SK-N-SH (cell line): ENCODE measurements around the gene SMNDC1. TPM values are rescaled to one million over a fixed set of nuclear protein-coding genes. Genes with fewer than 3 reads are reported as not detected.

Experiments used
- CTCF ChIA-PET: fragments of 300-600, 350-600 bp; formaldehyde crosslinking; extraction: SDS; loops from one replicate; lab custom pipeline; 2021; lab: Yijun Ruan, JAX
- POLR2A ChIA-PET: fragments of 350-600 bp; sonication (Branson Sonifier 250); formaldehyde crosslinking; extraction: SDS; loops from one replicate; lab custom pipeline; 2020; ENCODE audit warnings: antibody characterized with exemption, inconsistent platforms; lab: Yijun Ruan, JAX
- DNase-seq: peaks from one replicate; pipeline ENCODE4 v3.0.0; 2012
- H2AFZ ChIP-seq: fragments of 200-600 bp; sonication (generic); 2 replicates; pipeline ENCODE4 v1.8.1; 2016; ENCODE audit warnings: antibody characterized with exemption, mild to moderate bottlenecking, low read depth
- H3F3A ChIP-seq: fragments of 200-600 bp; sonication (generic); replicated peaks from 2 replicates; pipeline ENCODE3; 2016; ENCODE audit warnings: antibody characterized with exemption, mild to moderate bottlenecking; ENCODE audit not compliant: insufficient read depth
- H3K27ac ChIP-seq, 2 experiments: fragments of 200-500 bp in 1 of 2; fragments of 200-600 bp in 1 of 2; sonication (Bioruptor generic) in 1 of 2; sonication (generic), shearing (Covaris generic) in 1 of 2; 2 replicates each; pipeline versions ENCODE4 v1.5.1 to v1.6.1; 2014 to 2016; ENCODE audit warnings: low read depth in 2 of 2, inconsistent platforms in 1 of 2, low read length in 1 of 2, mild to moderate bottlenecking in 1 of 2, mixed read lengths in 1 of 2
- H3K27me3 ChIP-seq: fragments of 200-600 bp; sonication (generic), shearing (Covaris generic); 2 replicates; pipeline ENCODE4 v1.6.1; 2016; ENCODE audit warnings: mixed run types; ENCODE audit not compliant: insufficient read depth
- H3K36me3 ChIP-seq, 2 experiments: fragments of 200-500 bp in 1 of 2; fragments of 200-600 bp in 1 of 2; sonication (Bioruptor generic) in 1 of 2; sonication (generic) in 1 of 2; replicated peaks in 1 of 2; 2 replicates each; pipeline versions ENCODE3 to v1.5.1; 2014 to 2016; ENCODE audit warnings: low read length in 1 of 2, mild to moderate bottlenecking in 1 of 2; ENCODE audit not compliant: insufficient read depth in 2 of 2, control insufficient read depth in 1 of 2
- H3K4me1 ChIP-seq, 2 experiments: fragments of 200-500 bp in 1 of 2; fragments of 200-600 bp in 1 of 2; sonication (Bioruptor generic) in 1 of 2; sonication (generic), shearing (Covaris generic) in 1 of 2; 2 replicates each; pipeline versions ENCODE4 v1.5.1 to v1.6.1; 2014 to 2016; ENCODE audit warnings: low read depth in 1 of 2, low read length in 1 of 2, mixed run types in 1 of 2; ENCODE audit not compliant: insufficient read depth in 2 of 2, control insufficient read depth in 1 of 2
- H3K4me2 ChIP-seq: fragments of 200-600 bp; sonication (generic), shearing (Covaris generic); 2 replicates; pipeline ENCODE4 v1.6.1; 2017; ENCODE audit warnings: mixed run types
- H3K4me3 ChIP-seq, 2 experiments: fragments of 200-500 bp in 1 of 2; fragments of 200-600 bp in 1 of 2; sonication (Bioruptor generic) in 1 of 2; sonication (generic), shearing (Covaris generic) in 1 of 2; 2 replicates each; pipeline versions ENCODE4 v1.5.1 to v1.8.1; 2014 to 2016; ENCODE audit warnings: low read depth in 2 of 2, inconsistent platforms in 1 of 2, low read length in 1 of 2, mild to moderate bottlenecking in 1 of 2, mixed read lengths in 1 of 2, moderate library complexity in 1 of 2
- H3K79me2 ChIP-seq: fragments of 200-600 bp; sonication (generic); 2 replicates; pipeline ENCODE4 v1.8.1; 2017; ENCODE audit warnings: mild to moderate bottlenecking; ENCODE audit not compliant: insufficient read depth
- H3K9ac ChIP-seq: fragments of 200-600 bp; sonication (generic); 2 replicates; pipeline ENCODE4 v1.6.1; 2017; ENCODE audit warnings: mixed run types
- H3K9me2 ChIP-seq: fragments of 200-600 bp; sonication (generic); 2 replicates; pipeline ENCODE4 v1.6.1; 2017; ENCODE audit warnings: mixed run types
- H3K9me3 ChIP-seq: fragments of 200-600 bp; sonication (generic); 2 replicates; pipeline ENCODE4 v1.6.1; 2017; ENCODE audit warnings: mixed run types, mild to moderate bottlenecking, moderate library complexity
- H4K20me1 ChIP-seq: fragments of 200-600 bp; sonication (generic); 2 replicates; pipeline ENCODE4 v1.6.1; 2017; ENCODE audit warnings: mild to moderate bottlenecking, mixed run types; ENCODE audit not compliant: insufficient read depth
- CHD2 ChIP-seq: fragments of 150-350 bp; IDR thresholded peaks from 2 replicates; pipeline ENCODE4 v1.6.1; 2018; ENCODE audit warnings: low read length; ENCODE audit not compliant: partially characterized antibody
- CTCF ChIP-seq: fragments of 200-600 bp; sonication (generic); IDR thresholded peaks from 2 replicates; pipeline ENCODE4 v1.6.1; 2017; ENCODE audit warnings: antibody characterized with exemption, mild to moderate bottlenecking, moderate library complexity
- EP300 ChIP-seq, 2 experiments: IDR thresholded peaks; 2 replicates each; pipeline versions ENCODE4 v1.4.0 to v1.6.1; 2012; ENCODE audit warnings: borderline replicate concordance in 1 of 2, low read depth in 1 of 2, low read length in 1 of 2
- FOSL2 ChIP-seq: IDR thresholded peaks from 2 replicates; pipeline ENCODE4 v1.4.0; 2012; ENCODE audit warnings: low read depth, mild to moderate bottlenecking, moderate library complexity, borderline replicate concordance
- IRF3 ChIP-seq: fragments of 150-350 bp; IDR thresholded peaks from 2 replicates; pipeline ENCODE4 v1.6.1; 2016; ENCODE audit warnings: mild to moderate bottlenecking, low read depth, low read length
- MEF2A ChIP-seq: IDR thresholded peaks from 2 replicates; pipeline ENCODE4 v1.4.0; 2012; ENCODE audit warnings: low read depth, borderline replicate concordance
- MXI1 ChIP-seq: IDR thresholded peaks from 2 replicates; pipeline ENCODE4 v1.6.1; 2012; ENCODE audit warnings: mild to moderate bottlenecking, low read depth, low read length, improper control_type of control experiment
- NFIC ChIP-seq: IDR thresholded peaks from 2 replicates; pipeline ENCODE4 v1.4.0; 2012; ENCODE audit warnings: borderline replicate concordance
- RCOR1 ChIP-seq: fragments of 150-350 bp; IDR thresholded peaks from 2 replicates; pipeline ENCODE4 v1.6.1; 2017; ENCODE audit warnings: antibody characterized with exemption, low read length
- RFX5 ChIP-seq: IDR thresholded peaks from 2 replicates; pipeline ENCODE4 v1.6.1; 2012; ENCODE audit warnings: mild to moderate bottlenecking, improper control_type of control experiment, low read length
- RXRA ChIP-seq: IDR thresholded peaks from 2 replicates; pipeline ENCODE4 v1.4.0; 2012; ENCODE audit warnings: low read depth, mild to moderate bottlenecking, borderline replicate concordance
- SIN3A ChIP-seq: IDR thresholded peaks from 2 replicates; pipeline ENCODE4 v1.6.1; 2012; ENCODE audit warnings: low read depth, mild to moderate bottlenecking, low read length, moderate library complexity, borderline replicate concordance
- TEAD4 ChIP-seq: IDR thresholded peaks from 2 replicates; pipeline ENCODE4 v1.4.0; 2012; ENCODE audit warnings: mild to moderate bottlenecking, borderline replicate concordance; ENCODE audit not compliant: insufficient read depth
- USF1 ChIP-seq: IDR thresholded peaks from 2 replicates; pipeline ENCODE4 v1.4.0; 2012; ENCODE audit warnings: low read depth, borderline replicate concordance
- ZBTB33 ChIP-seq: IDR thresholded peaks from 2 replicates; pipeline ENCODE4 v1.4.0; 2012; ENCODE audit warnings: low read depth, borderline replicate concordance
- WGBS: methylation state at CpG from one replicate; pipeline ENCODE4 v1.1.6; 2017; ENCODE audit warnings: low lambda C conversion rate; 5-methylcytosine and 5-hydroxymethylcytosine counted together
- polyA plus RNA-seq, 3 experiments: library from polyadenylated mRNA; depleted of rRNA; stranded (reverse); fragments of >200 nt; gene quantifications; 2 replicates each; pipeline ENCODE4 v1.2.3, GENCODE V29; 2012

The SMNDC1 gene
- polyA plus RNA-seq, 1 of the 3 experiments (the other 2 are of a cell fraction): 13.3 TPM

- DNase-seq: no peak
- Histone ChIP-seq H3K27ac (no peak overlapping the region), H4K20me1 (no peaks in the 10 kb centered on the region), H3K9me3 (no peaks in the 10 kb centered on the region), H3K79me2 (no peaks in the 10 kb centered on the region), H3K4me1 (no peaks in the 10 kb centered on the region; a peak in 1 of 4 replicates), H3K36me3 (no peaks in the 10 kb centered on the region), H3K27me3 (no peaks in the 10 kb centered on the region), H3K4me3 (no peak overlapping the region), H2AFZ (no peak overlapping the region), H3K9me2 (no peaks in the 10 kb centered on the region), H3K4me2 (no peak overlapping the region), H3K9ac (no peak overlapping the region), H3F3A (no peaks in the 10 kb centered on the region)
- TF ChIP-seq USF1 (no peak), TEAD4 (no peak), RFX5 (no peak), RXRA (no peak), NFIC (no peak), CHD2 (no peak), MXI1 (no peak), CTCF (no peak)
- POLR2A ChIA-PET: no interaction called here
- CTCF ChIA-PET: interaction anchor here (1.2 kb wide), 1 partner anchor 12 kb away, joined by 4 read pairs; no protein-coding TSS in a partner anchor
- 95% methylated on average over 1 of the region's 1 CpG for WGBS
Observed at GRCh38 chr10:110260746-110261477, 43.8 kb downstream of the SMNDC1 start.

- no peak overlapping the region for H3K27ac ChIP-seq
- no peaks in the 10 kb centered on the region; a peak in 1 of 4 replicates for H3K4me1 ChIP-seq
- no peaks in the 10 kb centered on the region for H3K79me2 ChIP-seq
- no peaks in the 10 kb centered on the region for H3K36me3 ChIP-seq
- ChIA-PET POLR2A (no interaction called here), CTCF (interaction anchor here (1.2 to 3.1 kb wide), 3 partner anchors 20 to 122 kb away, joined by 3 to 13 read pairs (median 3); no protein-coding TSS in a partner anchor)
- no peak overlapping the region for H3K4me3 ChIP-seq
- no peaks in the 10 kb centered on the region for H3F3A ChIP-seq
- H4K20me1 ChIP-seq: no peaks in the 10 kb centered on the region
- no peak overlapping the region for H3K4me2 ChIP-seq
- no peak for DNase-seq
- H3K9me2 ChIP-seq: no peaks in the 10 kb centered on the region
- H3K9me3 ChIP-seq: no peaks in the 10 kb centered on the region
- H3K9ac ChIP-seq: no peak overlapping the region
- H3K27me3 ChIP-seq: no peaks in the 10 kb centered on the region
- no peak overlapping the region for H2AFZ ChIP-seq
- TF ChIP-seq NFIC: no peak
- TF ChIP-seq RXRA: no peak
- TF ChIP-seq SIN3A: no peak
- TF ChIP-seq IRF3: no peak
- TF ChIP-seq ZBTB33: no peak
- no peak for TF ChIP-seq MXI1
- no peak for TF ChIP-seq RCOR1
- no peak for TF ChIP-seq CTCF
- no peak for TF ChIP-seq EP300 (IDR thresholded peaks at IDR 0.05; ENCODE audit: borderline replicate concordance in 1 of 2, low read depth in 1 of 2, low read length in 1 of 2)
- no peak for TF ChIP-seq RFX5
- TF ChIP-seq MEF2A: no peak
- TF ChIP-seq USF1: no peak
- TF ChIP-seq FOSL2: no peak
Observed at GRCh38 chr10:110259317-110259716, 45.4 kb downstream of the SMNDC1 start.
